HEK293 (cell line): ENCODE measurements around the gene FAM8A1.

ENCODE experiments used
- CTCF ChIA-PET: fragments of 350-600 bp; formaldehyde crosslinking; extraction: SDS; loops from one replicate; lab custom pipeline; 2021; ENCODE audit warnings: antibody characterized with exemption; lab: Yijun Ruan, JAX
- POLR2A ChIA-PET: fragments of 300-600 bp; formaldehyde crosslinking; extraction: SDS; loops from one replicate; lab custom pipeline; 2020; ENCODE audit warnings: antibody characterized with exemption, inconsistent platforms; lab: Yijun Ruan, JAX
- H3K27ac ChIP-seq: fragments of 200-500 bp; sonication (Bioruptor generic); 2 replicates; pipeline ENCODE4 v1.5.1; 2014; ENCODE audit warnings: low read depth, low read length, control low read depth, inconsistent platforms; ENCODE audit errors: extremely low read depth
- H3K36me3 ChIP-seq, 2 experiments: fragments of 200-500 bp in 1 of 2; sonication (Bioruptor generic) in 1 of 2; 1 replicate in 1 of 2; 2 replicates in 1 of 2; pipeline ENCODE4 v1.5.1; 2014 to 2017; ENCODE audit warnings: inconsistent platforms in 2 of 2, low read length in 2 of 2; ENCODE audit not compliant: control insufficient read depth in 2 of 2, insufficient read depth in 1 of 2
- H3K4me1 ChIP-seq: fragments of 200-500 bp; sonication (Bioruptor generic); 2 replicates; pipeline ENCODE4 v1.5.1; 2014; ENCODE audit warnings: mild to moderate bottlenecking, low read length, inconsistent platforms; ENCODE audit not compliant: control insufficient read depth, insufficient read depth
- H3K4me3 ChIP-seq: 2 replicates; pipeline ENCODE4 v1.5.1; 2011; ENCODE audit warnings: low read depth, mild to moderate bottlenecking, control low read depth, low read length, moderate library complexity
- H3K9me3 ChIP-seq: fragments of 200-500 bp; sonication (Bioruptor generic); 2 replicates; pipeline ENCODE4 v1.5.1; 2014; ENCODE audit warnings: low read depth, low read length, inconsistent platforms; ENCODE audit not compliant: control insufficient read depth, insufficient read depth
- CTCF ChIP-seq: fragments of 450-650 bp; formaldehyde crosslinking; IDR thresholded peaks from 2 replicates; pipeline ENCODE4 v1.5.1; 2016; ENCODE audit warnings: missing biosample characterization, missing genetic modification characterization
- GLIS1 ChIP-seq: fragments of 450-650 bp; formaldehyde crosslinking; IDR thresholded peaks from 2 replicates; pipeline ENCODE4 v1.5.1; 2016; ENCODE audit warnings: missing biosample characterization, missing genetic modification characterization
- KLF16 ChIP-seq: fragments of 450-650 bp; formaldehyde crosslinking; IDR thresholded peaks from 2 replicates; pipeline ENCODE4 v1.5.1; 2017; ENCODE audit warnings: missing biosample characterization, missing genetic modification characterization
- KLF7 ChIP-seq: fragments of 450-650 bp; formaldehyde crosslinking; IDR thresholded peaks from 2 replicates; pipeline ENCODE4 v1.5.1; 2016; ENCODE audit warnings: missing biosample characterization, missing genetic modification characterization, borderline replicate concordance
- SP7 ChIP-seq: fragments of 450-650 bp; formaldehyde crosslinking; IDR thresholded peaks from 2 replicates; pipeline ENCODE4 v1.5.1; 2016; ENCODE audit warnings: missing biosample characterization, missing genetic modification characterization
- TSHZ1 ChIP-seq: fragments of 450-650 bp; formaldehyde crosslinking; IDR thresholded peaks from 2 replicates; pipeline ENCODE4 v1.5.1; 2016; ENCODE audit warnings: missing biosample characterization, missing genetic modification characterization, borderline replicate concordance
- WT1 ChIP-seq: fragments of 450-650 bp; formaldehyde crosslinking; IDR thresholded peaks from 2 replicates; pipeline ENCODE4 v1.5.1; 2016; ENCODE audit warnings: missing biosample characterization, missing genetic modification characterization
- YY2 ChIP-seq: fragments of 450-650 bp; formaldehyde crosslinking; IDR thresholded peaks from 2 replicates; pipeline ENCODE4 v1.5.1; 2016; ENCODE audit warnings: missing biosample characterization, missing genetic modification characterization
- ZBTB44 ChIP-seq: fragments of 450-650 bp; IDR thresholded peaks from 2 replicates; pipeline ENCODE4 v1.5.1; 2018; ENCODE audit warnings: missing biosample characterization, mild to moderate bottlenecking, missing genetic modification characterization
- ZEB2 ChIP-seq: fragments of 450-650 bp; formaldehyde crosslinking; IDR thresholded peaks from 2 replicates; pipeline ENCODE4 v1.5.1; 2016; ENCODE audit warnings: missing biosample characterization, missing genetic modification characterization
- ZFHX2 ChIP-seq: fragments of 450-650 bp; formaldehyde crosslinking; conservative IDR thresholded peaks from 2 replicates; pipeline ENCODE4 v1.5.1; 2016; ENCODE audit warnings: missing biosample characterization, missing genetic modification characterization
- ZNF112 ChIP-seq: fragments of 450-650 bp; formaldehyde crosslinking; IDR thresholded peaks from 2 replicates; pipeline ENCODE4 v1.5.0; 2017; ENCODE audit warnings: missing biosample characterization, missing genetic modification characterization
- ZNF214 ChIP-seq: fragments of 450-650 bp; formaldehyde crosslinking; IDR thresholded peaks from 2 replicates; pipeline ENCODE4 v1.5.1; 2017; ENCODE audit warnings: missing biosample characterization, mild to moderate bottlenecking, missing genetic modification characterization, borderline replicate concordance
- ZNF248 ChIP-seq: fragments of 450-650 bp; formaldehyde crosslinking; IDR thresholded peaks from 2 replicates; pipeline ENCODE4 v1.5.1; 2017; ENCODE audit warnings: missing biosample characterization, missing genetic modification characterization
- ZNF398 ChIP-seq: fragments of 450-650 bp; formaldehyde crosslinking; IDR thresholded peaks from 2 replicates; pipeline ENCODE4 v1.5.1; 2017; ENCODE audit warnings: missing biosample characterization, missing genetic modification characterization
- ZNF449 ChIP-seq: fragments of 450-650 bp; formaldehyde crosslinking; IDR thresholded peaks from 2 replicates; pipeline ENCODE4 v1.5.1; 2017; ENCODE audit warnings: missing biosample characterization, mild to moderate bottlenecking, missing genetic modification characterization, moderate library complexity
- ZNF529 ChIP-seq: fragments of 450-650 bp; formaldehyde crosslinking; IDR thresholded peaks from 2 replicates; pipeline ENCODE4 v1.5.1; 2017; ENCODE audit warnings: missing genetic modification characterization, missing biosample characterization; ENCODE audit not compliant: insufficient replicate concordance
- ZNF561 ChIP-seq: fragments of 450-650 bp; IDR thresholded peaks from 2 replicates; pipeline ENCODE4 v1.5.1; 2018; ENCODE audit warnings: missing biosample characterization, missing genetic modification characterization, borderline replicate concordance
- ZNF626 ChIP-seq: fragments of 450-650 bp; sonication (Bioruptor Pico); formaldehyde crosslinking; IDR thresholded peaks from 2 replicates; pipeline ENCODE4 v1.5.1; 2018; ENCODE audit warnings: missing biosample characterization, missing genetic modification characterization, inconsistent platforms
- ZNF707 ChIP-seq: fragments of 450-650 bp; formaldehyde crosslinking; IDR thresholded peaks from 2 replicates; pipeline ENCODE4 v1.5.1; 2016; ENCODE audit warnings: missing biosample characterization, missing genetic modification characterization
- ZNF843 ChIP-seq: fragments of 450-650 bp; formaldehyde crosslinking; IDR thresholded peaks from 2 replicates; pipeline ENCODE4 v1.5.1; 2016; ENCODE audit warnings: missing biosample characterization, missing genetic modification characterization

FAM8A1 gene

GRCh38 chr6:17653198-17653882 lies 53.2 kb downstream of the FAM8A1 start:
- peaks cover 80% of the 10 kb centered on the region in 2 experiments for H3K36me3 ChIP-seq
- H3K4me1 ChIP-seq = peaks cover 8% of the 10 kb centered on the region; the same call in 1 of the 2 replicates
- H3K9me3 ChIP-seq = no peaks in the 10 kb centered on the region
- TF ChIP-seq ZNF398 (tag by site-specific recombination) = no peak
- no peak for TF ChIP-seq ZBTB44 (tag by site-specific recombination)
- TF ChIP-seq ZNF112 (tag by site-specific recombination) = no peak
- TF ChIP-seq, all 188 proteins: peak for 0
- Histone ChIP-seq H3K27ac (no peak overlapping the region), H3K4me3 (no peak overlapping the region)
- CTCF ChIA-PET = no interaction called here
- POLR2A ChIA-PET = no interaction called here

- ChIA-PET POLR2A (no interaction called here), CTCF (interaction anchor here (1.0 kb wide), 1 partner anchor 72 kb away, joined by 3 read pairs; no protein-coding TSS in a partner anchor)
- Histone ChIP-seq H3K9me3 (no peaks in the 10 kb centered on the region), H3K27ac (no peak overlapping the region), H3K36me3 (peaks cover 78 to 80% of the 10 kb centered on the region in 2 experiments), H3K4me3 (no peak overlapping the region), H3K4me1 (peaks cover 8% of the 10 kb centered on the region; the same call in 1 of the 2 replicates)
- peak; percentile 40; the same call in 1 of the 2 replicates for TF ChIP-seq ZNF214 (tag by site-specific recombination)
- no peak for TF ChIP-seq ZNF626
- 0 out of 2 replicates have a peak, but pooled peaks have one; percentile 36 for TF ChIP-seq ZBTB44 (tag by site-specific recombination)
- TF ChIP-seq ZEB2 (tag by site-specific recombination) = no peak
- no peak for TF ChIP-seq TSHZ1 (tag by site-specific recombination)
- no peak for TF ChIP-seq ZNF449 (tag by site-specific recombination)
- TF ChIP-seq ZNF529 (tag by site-specific recombination) = peak; percentile 69
- TF ChIP-seq ZNF561 (tag by site-specific recombination) = 0 out of 2 replicates have a peak, but pooled peaks have one; percentile 36
- peak; percentile 50 for TF ChIP-seq ZFHX2
- TF ChIP-seq YY2 (tag by site-specific recombination) = 0 out of 2 replicates have a peak, but pooled peaks have one; percentile 14
- peak; percentile 41; the same call in 1 of the 2 replicates for TF ChIP-seq GLIS1
- TF ChIP-seq ZNF843 (tag by site-specific recombination) = no peak
- TF ChIP-seq ZNF248 (tag by site-specific recombination) = 0 out of 2 replicates have a peak, but pooled peaks have one; percentile 37
- no peak for TF ChIP-seq KLF7 (tag by site-specific recombination)
- TF ChIP-seq WT1 (tag by site-specific recombination) = peak; percentile 55
- TF ChIP-seq SP7 (tag by site-specific recombination) = peak; percentile 54; the same call in 1 of the 2 replicates
- TF ChIP-seq ZNF707 (tag by site-specific recombination) = no peak
- TF ChIP-seq KLF16 = no peak
- TF ChIP-seq CTCF = no peak
These were observed 56.0 kb downstream of the FAM8A1 start for GRCh38 chr6:17656092-17656491.
